Body of pancreas (tissue), 4 donors: Measurements from ENCODE around the gene TEP1.

Experiments
- CTCF ChIP-seq, 7 experiments: fragments of 450-650 bp in 4 of 7; fragments of 200-600 bp in 3 of 7; sonication (generic) in 3 of 7; IDR thresholded peaks; one replicate each; pipeline ENCODE4 v1.5.1; 2016 to 2019; ENCODE audit warnings: antibody characterized with exemption in 7 of 7
- POLR2A ChIP-seq, 3 donors: fragments of 450-650 bp; IDR thresholded peaks; one replicate each; pipeline ENCODE4 v1.6.1; 2016; ENCODE audit warnings: antibody characterized with exemption in 3 of 3, mild to moderate bottlenecking in 2 of 3

GRCh38 chr14:20427231-20428009 is 14.1 kb upstream of the TEP1 start:
- no peak for TF ChIP-seq POLR2A (IDR thresholded peaks at IDR 0.05)
- no peak for TF ChIP-seq CTCF (IDR thresholded peaks at IDR 0.05)
